K562 (cell line): Measurements from ENCODE around the gene ARID3B. TPM values are rescaled to one million over a fixed set of nuclear protein-coding genes. Genes with fewer than 3 reads are reported as not detected.

ENCODE experiments used
- ATAC-seq: fragments of 200-7000 bp; cut with Tn5 transposase; 3 replicates; pipeline ENCODE4 v1.9.1; 2020; ENCODE audit warnings: moderate library complexity
- BruUV-seq: library from RNA; stranded (reverse); fragments of 400-500 nt; replicated peaks from 2 replicates; lab custom pipeline; 2021; lab: Mats Ljungman, UMichigan
- CTCF ChIA-PET: fragments of 300-600 bp; formaldehyde crosslinking; extraction: SDS; loops from one replicate; lab custom pipeline; 2021; ENCODE audit warnings: low intra/inter-chr PET ratio; lab: Yijun Ruan, JAX
- POLR2A ChIA-PET: fragments of 300-600, 350-650 bp; sonication (Branson Sonifier 250); formaldehyde crosslinking; extraction: SDS; loops from one replicate; lab custom pipeline; 2021; ENCODE audit warnings: antibody characterized with exemption, inconsistent platforms; lab: Yijun Ruan, JAX
- DNase-seq, 4 experiments: peaks; one replicate each; pipeline versions ENCODE4 v3.0.0 to v3.0.0-alpha.2; 2011 to 2018; ENCODE audit warnings: low spot score in 3 of 4, mixed read lengths in 3 of 4; ENCODE audit errors: extremely low read depth in 1 of 4
- FAIRE-seq: peaks from 2 replicates; lab custom pipeline; 2011; peaks lifted over from hg19 to GRCh38; lab: Jason Lieb, UNC
- H2AFZ ChIP-seq: 2 replicates; pipeline ENCODE4 v1.6.0; 2011; ENCODE audit warnings: low read depth, low read length, control low read depth, inconsistent platforms
- H3K27ac ChIP-seq: fragments of 200-600 bp; 3 replicates; pipeline ENCODE4 v1.8.0; 2011; ENCODE audit warnings: low read depth, mild to moderate bottlenecking, control low read depth, inconsistent platforms, low read length, moderate library complexity, mixed read lengths; ENCODE audit errors: extremely low read depth
- H3K27me3 ChIP-seq, 2 experiments: fragments of 300-600 bp in 1 of 2; 2 replicates in 1 of 2; 3 replicates in 1 of 2; pipeline versions ENCODE4 v1.6.0 to v1.8.0; 2011; ENCODE audit warnings: inconsistent platforms in 2 of 2, low read length in 2 of 2, mild to moderate bottlenecking in 1 of 2, mixed read lengths in 1 of 2, moderate library complexity in 1 of 2; ENCODE audit not compliant: control insufficient read depth in 2 of 2, insufficient read depth in 2 of 2
- H3K36me3 ChIP-seq: fragments of 300-600 bp; 3 replicates; pipeline ENCODE4 v1.8.0; 2011; ENCODE audit warnings: mild to moderate bottlenecking, low read length, inconsistent platforms; ENCODE audit not compliant: control insufficient read depth, insufficient read depth
- H3K4me1 ChIP-seq, 2 experiments: fragments of 200-600 bp in 1 of 2; replicated peaks in 1 of 2; 2 replicates in 1 of 2; 3 replicates in 1 of 2; pipeline versions ENCODE4 v1.5.1 to v1.8.0; 2011; ENCODE audit warnings: inconsistent platforms in 2 of 2, low read length in 2 of 2, mild to moderate bottlenecking in 1 of 2, mixed read lengths in 1 of 2, moderate library complexity in 1 of 2; ENCODE audit not compliant: control insufficient read depth in 2 of 2, insufficient read depth in 2 of 2
- H3K4me2 ChIP-seq: 2 replicates; pipeline ENCODE4 v1.6.1; 2011; ENCODE audit warnings: low read length, control low read depth, inconsistent platforms, mixed read lengths; ENCODE audit not compliant: insufficient read depth
- H3K4me3 ChIP-seq: fragments of 200-600 bp; sonication (generic), shearing (Covaris generic); 2 replicates; pipeline ENCODE4 v1.5.1; 2016; ENCODE audit warnings: control low read depth, inconsistent platforms
- H3K79me2 ChIP-seq: fragments of 200-600 bp; 3 replicates; pipeline ENCODE4 v1.8.0; 2011; ENCODE audit warnings: low read length, inconsistent platforms; ENCODE audit not compliant: control insufficient read depth, insufficient read depth
- H3K9ac ChIP-seq, 2 experiments: 2 replicates each; pipeline versions ENCODE4 v1.6.0 to v1.6.1; 2011; ENCODE audit warnings: low read depth in 2 of 2, low read length in 2 of 2, control low read depth in 1 of 2, inconsistent platforms in 1 of 2, mild to moderate bottlenecking in 1 of 2, mixed read lengths in 1 of 2; ENCODE audit not compliant: insufficient read depth in 1 of 2
- H3K9me1 ChIP-seq: one replicate; pipeline ENCODE4 v1.6.0; 2011; ENCODE audit warnings: inconsistent platforms, mild to moderate bottlenecking, low read length, moderate library complexity; ENCODE audit not compliant: control insufficient read depth, insufficient read depth
- H3K9me3 ChIP-seq: replicated peaks from 2 replicates; pipeline ENCODE4 v1.5.1; 2011; ENCODE audit warnings: low read depth, low read length, inconsistent platforms; ENCODE audit not compliant: control insufficient read depth, insufficient read depth
- H4K20me1 ChIP-seq: replicated peaks from 2 replicates; pipeline ENCODE4 v1.6.1; 2011; ENCODE audit warnings: low read length, inconsistent platforms, mixed read lengths; ENCODE audit not compliant: control insufficient read depth, insufficient read depth
- BHLHE40 ChIP-seq: IDR thresholded peaks from 2 replicates; pipeline ENCODE4 v1.6.1; 2011; ENCODE audit warnings: low read length, improper control_type of control experiment
- CC2D1A ChIP-seq: fragments of 450-650 bp; IDR thresholded peaks from 2 replicates; pipeline ENCODE4 v1.6.1; 2017; ENCODE audit warnings: mild to moderate bottlenecking
- CREM ChIP-seq: IDR thresholded peaks from 2 replicates; pipeline ENCODE4 v1.6.1; 2014; ENCODE audit warnings: antibody characterized with exemption, low read depth
- CTBP1 ChIP-seq: fragments of 450-650 bp; IDR thresholded peaks from 2 replicates; pipeline ENCODE4 v1.6.1; 2016; ENCODE audit warnings: borderline replicate concordance
- FOXJ3 ChIP-seq: sonication (generic); formaldehyde crosslinking; IDR thresholded peaks from 2 replicates; pipeline ENCODE4 v1.4.0; 2020; ENCODE audit warnings: mild to moderate bottlenecking, missing genetic modification reagents
- HMBOX1 ChIP-seq: sonication (generic); IDR thresholded peaks from 2 replicates; pipeline ENCODE4 v1.6.1; 2016
- HMGN3 ChIP-seq: IDR thresholded peaks from 2 replicates; pipeline ENCODE4 v1.6.1; 2011; ENCODE audit warnings: borderline replicate concordance, low read depth, mild to moderate bottlenecking, mixed read lengths, low read length; ENCODE audit not compliant: insufficient read length; ENCODE audit errors: extremely low read depth
- KLF6 ChIP-seq: fragments of 250-450 bp; sonication (Bioruptor Pico); IDR thresholded peaks from 2 replicates; pipeline ENCODE4 v1.4.0; 2020; ENCODE audit warnings: mild to moderate bottlenecking, moderate library complexity, borderline replicate concordance
- MCM7 ChIP-seq, 2 experiments: fragments of 450-650 bp; IDR thresholded peaks; 2 replicates each; pipeline ENCODE4 v1.6.1; 2016 to 2018
- MTA3 ChIP-seq: fragments of 450-650 bp; formaldehyde crosslinking; IDR thresholded peaks from 2 replicates; pipeline ENCODE4 v1.6.1; 2017; ENCODE audit warnings: mild to moderate bottlenecking, borderline replicate concordance
- MYC ChIP-seq, 2 experiments: fragments of 250-450 bp in 1 of 2; sonication (Bioruptor Pico) in 1 of 2; IDR thresholded peaks; 2 replicates each; pipeline versions ENCODE4 v1.5.1 to v1.6.1; 2012 to 2021; ENCODE audit warnings: low read depth in 2 of 2, borderline replicate concordance in 1 of 2, improper control_type of control experiment in 1 of 2, low read length in 1 of 2, mild to moderate bottlenecking in 1 of 2, moderate library complexity in 1 of 2
- NR2C1 ChIP-seq, 2 experiments: fragments of 450-650 bp; IDR thresholded peaks; 2 replicates each; pipeline ENCODE4 v1.6.1; 2017; ENCODE audit warnings: mild to moderate bottlenecking in 2 of 2, antibody characterized with exemption in 1 of 2, inconsistent platforms in 1 of 2, missing compliant biosample characterization in 1 of 2, missing genetic modification characterization in 1 of 2
- POLR2H ChIP-seq: IDR thresholded peaks from 2 replicates; pipeline ENCODE4 v1.6.1; 2016; ENCODE audit warnings: missing genetic modification characterization, low read depth, mild to moderate bottlenecking, control low read depth, missing compliant biosample characterization, moderate library complexity
- RB1 ChIP-seq: fragments of 450-650 bp; IDR thresholded peaks from 2 replicates; pipeline ENCODE4 v1.6.1; 2017; ENCODE audit warnings: low read depth, mild to moderate bottlenecking
- SMARCB1 ChIP-seq: IDR thresholded peaks from 2 replicates; pipeline ENCODE4 v1.6.1; 2011; ENCODE audit warnings: improper control_type of control experiment, low read depth; ENCODE audit not compliant: insufficient read length
- TAF9B ChIP-seq: fragments of 450-650 bp; IDR thresholded peaks from 2 replicates; pipeline ENCODE4 v1.6.1; 2018; ENCODE audit warnings: mild to moderate bottlenecking; ENCODE audit not compliant: partially characterized antibody
- XRCC5 ChIP-seq: fragments of 200-400 bp; formaldehyde crosslinking; IDR thresholded peaks from 2 replicates; pipeline ENCODE4 v1.6.1; 2017; ENCODE audit warnings: low read depth, mild to moderate bottlenecking, low read length
- ZBTB2 ChIP-seq: fragments of 450-650 bp; IDR thresholded peaks from 2 replicates; pipeline ENCODE4 v1.6.1; 2016; ENCODE audit warnings: antibody characterized with exemption
- ZNF274 ChIP-seq: IDR thresholded peaks from 2 replicates; pipeline ENCODE4 v1.6.1; 2011; ENCODE audit warnings: low read depth, mild to moderate bottlenecking, low read length, moderate library complexity, borderline replicate concordance
- WGBS: fragments of 100-300 bp; shearing (Covaris generic); methylation state at CpG from one replicate; pipeline ENCODE4 v1.1.6; 2016; ENCODE audit warnings: low coverage, mixed read lengths; ENCODE audit not compliant: insufficient coverage; ENCODE audit errors: missing lambda C conversion rate; 5-methylcytosine and 5-hydroxymethylcytosine counted together
- in situ Hi-C: fragments of 300-500 bp; cut with MboI; formaldehyde crosslinking; loops from 4 replicates; pipeline ENCODE4 v1.15.0; 2018; ENCODE audit warnings: inconsistent platforms, mixed read lengths
- intact Hi-C: fragments of 100-400 bp; cut with micrococcal nuclease; formaldehyde crosslinking; loops from 2 replicates; pipeline ENCODE4 v1.14.2; 2022
- polyA plus RNA-seq, 8 experiments: library from polyadenylated mRNA; depleted of rRNA in 4 of 8; stranded (reverse) in 5 of 8; unstranded in 3 of 8; fragments of >200 nt; fragmentation: Nextera tagmentation in 2 of 8; fragmentation: Illumina TruSeq in 1 of 8; extraction: Ambion mirVana in 2 of 8; extraction: Trizol in 1 of 8; gene quantifications; 2 replicates each; pipeline versions ENCODE4 v1.2.1 to v1.2.3, GENCODE V29; 2011 to 2014; ENCODE audit warnings: inconsistent platforms in 1 of 8, missing spikeins in 1 of 8
- total RNA-seq, 7 experiments: library from RNA; depleted of rRNA in 6 of 7; stranded (reverse); fragments of >200 nt in 6 of 7; fragmentation: Illumina TruSeq in 2 of 7; extraction: Trizol in 2 of 7; gene quantifications; 2 replicates each; pipeline versions ENCODE4 v1.2.1 to v1.2.3, GENCODE V29; 2011 to 2021; ENCODE audit warnings: low replicate concordance in 1 of 7

The ARID3B gene
- total and polyA plus RNA-seq, 9 of the 15 experiments (the other 6 are each of a cell fraction or from before 2014, with no cell fraction given), result 0.32 to 15.1 (median 7.1) TPM

- peak overlapping the region in 1 of 2 experiments; percentile 38; a peak in 1 of 4 replicates for H3K9ac ChIP-seq
- TF ChIP-seq SMARCB1, result no peak
- no peak for TF ChIP-seq CC2D1A
- 0 out of 2 replicates have a peak, but pooled peaks have one; percentile 16 for TF ChIP-seq BHLHE40
- TF ChIP-seq MCM7 (IDR thresholded peaks at IDR 0.05), result no peak
- 0 out of 2 replicates have a peak, but pooled peaks have one; percentile 45 for TF ChIP-seq RB1
- no peak; the same call in 1 of the 2 replicates for TF ChIP-seq NR2C1 (IDR thresholded peaks at IDR 0.05)
- TF ChIP-seq NR2C1 (tag; IDR thresholded peaks at IDR 0.05), result 0 out of 2 replicates have a peak, but pooled peaks have one; percentile 26
- peak; percentile 94 for TF ChIP-seq XRCC5
- no peak for TF ChIP-seq HMBOX1
- no peak for TF ChIP-seq CTBP1
- 0 out of 2 replicates have a peak, but pooled peaks have one; percentile 35 for TF ChIP-seq MTA3
- no peak for TF ChIP-seq POLR2H (tag)
- no peak for TF ChIP-seq HMGN3
- TF ChIP-seq FOXJ3 (CRISPR knock-in tag), result no peak
- peak; percentile 42; the same call in 1 of the 2 replicates for TF ChIP-seq MYC (IDR thresholded peaks at IDR 0.05; ENCODE audit: low read depth, low read length)
- TF ChIP-seq MYC (CRISPR knock-in tag; IDR thresholded peaks at IDR 0.05; ENCODE audit: borderline replicate concordance, low read depth), result no peak
- 0 out of 2 replicates have a peak, but pooled peaks have one; percentile 46 for TF ChIP-seq ZBTB2
- peak; percentile 53; the same call in 1 of the 2 replicates for TF ChIP-seq CREM
- TF ChIP-seq ZNF274, result no peak
- no peak for TF ChIP-seq TAF9B
- no peak for TF ChIP-seq KLF6 (CRISPR knock-in tag)
These were observed 79.9 kb downstream of the ARID3B start for GRCh38 chr15:74620636-74621545.

More at GRCh38 chr15:74620636-74621545, 79.9 kb downstream of the ARID3B start:
- H3K79me2 ChIP-seq, result peaks cover 57% of the 10 kb centered on the region
- peaks cover 13% of the 10 kb centered on the region for H3K9me1 ChIP-seq
- no peaks in the 10 kb centered on the region for H3K9me3 ChIP-seq
- no peak overlapping the region for H3K27ac ChIP-seq
- DNase-seq (peak; percentile 53 to 73 (median 64)), ATAC-seq (peak; percentile 87), FAIRE-seq (peak; percentile 82)
- H2AFZ ChIP-seq, result no peak overlapping the region
- H3K36me3 ChIP-seq, result peaks cover 88% of the 10 kb centered on the region
- no peak overlapping the region for H3K4me2 ChIP-seq
- H4K20me1 ChIP-seq, result peaks cover 61% of the 10 kb centered on the region
- BruUV-seq, result no TSS peak
- ChIA-PET CTCF (no interaction called here), POLR2A (interaction anchor here (0.8 to 0.9 kb wide), 2 partner anchors 8 to 28 kb away, joined by 3 to 4 read pairs; no protein-coding TSS in a partner anchor)
- no peaks in the 10 kb centered on the region for H3K27me3 ChIP-seq
- H3K4me3 ChIP-seq, result no peak overlapping the region
- in situ Hi-C loops, result loop anchor here (5.0 kb wide), 2 partner anchors 169 to 234 kb away; no protein-coding TSS in a partner anchor
- peaks cover 15 to 30% of the 10 kb centered on the region in 2 experiments; a peak in 4 of 5 replicates for H3K4me1 ChIP-seq
- intact Hi-C loops, result no loop called here
- 68% methylated on average over 20 of the region's 23 CpGs for WGBS
